ENCODE data around the gene SLC47A2. TPM values are rescaled to one million over a fixed set of nuclear protein-coding genes. Genes with fewer than 3 reads are reported as not detected.
A peak's percentile ranks its signal among the peaks of the same experiment; 100 is the strongest.

SLC47A2 gene
- total RNA-seq, 4 donors from 2014 or later, result 0.27 to 1.1 (median 0.32) TPM; not detected in 1

DNA sequence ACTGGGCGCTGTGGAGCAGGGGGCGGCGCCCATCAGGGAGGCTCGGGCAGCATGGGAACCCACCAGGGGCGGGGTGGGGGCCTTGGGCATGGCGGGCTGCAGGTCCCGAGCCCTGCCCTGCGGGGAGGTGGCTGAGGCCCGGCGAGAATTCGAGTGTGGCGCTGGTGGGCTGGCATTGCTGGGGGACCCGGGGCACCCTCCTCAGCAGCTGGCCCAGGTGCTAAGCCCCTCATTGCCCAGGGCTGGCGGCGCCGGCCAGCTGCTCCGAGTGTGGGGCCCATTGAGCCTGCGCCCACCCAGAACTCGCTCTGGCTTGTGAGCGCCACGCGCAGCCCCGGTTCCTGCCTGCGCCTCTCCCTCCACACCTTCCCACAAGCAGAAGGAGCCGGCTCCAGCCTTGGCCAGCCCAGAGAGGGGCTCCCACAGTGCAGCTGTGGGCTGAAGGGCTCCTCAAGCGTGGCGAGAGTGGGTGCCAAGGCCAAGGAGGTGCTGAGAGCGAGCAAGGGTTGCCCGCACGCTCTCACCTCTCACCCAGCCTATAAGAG lies 62.0 kb downstream of the SLC47A2 start:
- peaks cover 0 to 17% (median 6%) of the 10 kb centered on the region in 4 donors for H3K36me3 ChIP-seq
- 97% methylated on average over 29 of the region's 30 CpGs; no CpG with 5 or more reads in 1 of the 2 donors for WGBS, 2 donors (ENCODE audit: low coverage in 1 of 2)
- H3K27me3 ChIP-seq, result no peaks in the 10 kb centered on the region
- no peak for DNase-seq
- in situ Hi-C loops (cut with MboI; ENCODE audit: low pct_ligation_motif_present in 1 of 4, low pct_unique_long_range_greater_than_20kb in 1 of 4, low sequenced_read_pairs in 3 of 4) (loop anchor here in 2 of 4 donors (25.0 kb wide), 1 partner anchor 108 kb away; no protein-coding TSS in a partner anchor), intact Hi-C loops (cut with DNase I; ENCODE audit: low total_unique reads) (no loop called here)
- H3K9me3 ChIP-seq, result no peaks in the 10 kb centered on the region
- no peak overlapping the region for H3K27ac ChIP-seq
- H3K4me3 ChIP-seq, result no peak overlapping the region
- TF ChIP-seq POLR2A (IDR thresholded peaks at IDR 0.05), result no peak
- TF ChIP-seq EP300 (IDR thresholded peaks at IDR 0.05; ENCODE audit: low read depth), result no peak
- no peak for TF ChIP-seq POLR2AphosphoS5 (IDR thresholded peaks at IDR 0.05)
- TF ChIP-seq, protein P1, sequence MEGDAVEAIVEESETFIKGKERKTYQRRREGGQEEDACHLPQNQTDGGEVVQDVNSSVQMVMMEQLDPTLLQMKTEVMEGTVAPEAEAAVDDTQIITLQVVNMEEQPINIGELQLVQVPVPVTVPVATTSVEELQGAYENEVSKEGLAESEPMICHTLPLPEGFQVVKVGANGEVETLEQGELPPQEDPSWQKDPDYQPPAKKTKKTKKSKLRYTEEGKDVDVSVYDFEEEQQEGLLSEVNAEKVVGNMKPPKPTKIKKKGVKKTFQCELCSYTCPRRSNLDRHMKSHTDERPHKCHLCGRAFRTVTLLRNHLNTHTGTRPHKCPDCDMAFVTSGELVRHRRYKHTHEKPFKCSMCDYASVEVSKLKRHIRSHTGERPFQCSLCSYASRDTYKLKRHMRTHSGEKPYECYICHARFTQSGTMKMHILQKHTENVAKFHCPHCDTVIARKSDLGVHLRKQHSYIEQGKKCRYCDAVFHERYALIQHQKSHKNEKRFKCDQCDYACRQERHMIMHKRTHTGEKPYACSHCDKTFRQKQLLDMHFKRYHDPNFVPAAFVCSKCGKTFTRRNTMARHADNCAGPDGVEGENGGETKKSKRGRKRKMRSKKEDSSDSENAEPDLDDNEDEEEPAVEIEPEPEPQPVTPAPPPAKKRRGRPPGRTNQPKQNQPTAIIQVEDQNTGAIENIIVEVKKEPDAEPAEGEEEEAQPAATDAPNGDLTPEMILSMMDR (IDR thresholded peaks at IDR 0.05), result no peak
- H3K4me1 ChIP-seq, result peaks cover 7 to 40% (median 33%) of the 10 kb centered on the region in 4 donors

DNA sequence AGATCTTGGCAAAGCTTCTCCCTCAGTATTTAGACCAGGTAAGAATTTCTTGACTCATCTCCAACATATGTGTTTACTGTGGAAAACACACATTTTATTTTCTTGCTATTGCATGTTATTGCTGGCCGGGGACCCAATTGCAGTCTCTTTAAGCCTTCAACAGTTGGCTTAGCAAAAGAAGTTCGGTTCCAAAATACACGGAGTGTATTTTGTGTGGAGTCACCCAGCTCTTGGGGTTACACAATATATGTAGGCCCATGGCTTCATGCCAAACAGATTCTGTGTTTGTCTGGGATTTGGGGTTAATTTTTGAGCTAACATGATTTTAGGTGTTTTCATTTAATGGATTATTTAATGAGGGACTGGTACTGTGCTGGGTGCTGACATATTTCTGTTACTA lies 63.8 kb downstream of the SLC47A2 start:
- H3K36me3 ChIP-seq, result peaks cover 0 to 12% (median 6%) of the 10 kb centered on the region in 4 donors
- H3K4me1 ChIP-seq, result peaks cover 7 to 48% (median 38%) of the 10 kb centered on the region in 4 donors
- in situ Hi-C loops (cut with MboI; ENCODE audit: low pct_ligation_motif_present in 1 of 4, low pct_unique_long_range_greater_than_20kb in 1 of 4, low sequenced_read_pairs in 3 of 4), result loop anchor here in 2 of 4 donors (25.0 kb wide), 1 partner anchor 110 kb away; no protein-coding TSS in a partner anchor

DNA sequence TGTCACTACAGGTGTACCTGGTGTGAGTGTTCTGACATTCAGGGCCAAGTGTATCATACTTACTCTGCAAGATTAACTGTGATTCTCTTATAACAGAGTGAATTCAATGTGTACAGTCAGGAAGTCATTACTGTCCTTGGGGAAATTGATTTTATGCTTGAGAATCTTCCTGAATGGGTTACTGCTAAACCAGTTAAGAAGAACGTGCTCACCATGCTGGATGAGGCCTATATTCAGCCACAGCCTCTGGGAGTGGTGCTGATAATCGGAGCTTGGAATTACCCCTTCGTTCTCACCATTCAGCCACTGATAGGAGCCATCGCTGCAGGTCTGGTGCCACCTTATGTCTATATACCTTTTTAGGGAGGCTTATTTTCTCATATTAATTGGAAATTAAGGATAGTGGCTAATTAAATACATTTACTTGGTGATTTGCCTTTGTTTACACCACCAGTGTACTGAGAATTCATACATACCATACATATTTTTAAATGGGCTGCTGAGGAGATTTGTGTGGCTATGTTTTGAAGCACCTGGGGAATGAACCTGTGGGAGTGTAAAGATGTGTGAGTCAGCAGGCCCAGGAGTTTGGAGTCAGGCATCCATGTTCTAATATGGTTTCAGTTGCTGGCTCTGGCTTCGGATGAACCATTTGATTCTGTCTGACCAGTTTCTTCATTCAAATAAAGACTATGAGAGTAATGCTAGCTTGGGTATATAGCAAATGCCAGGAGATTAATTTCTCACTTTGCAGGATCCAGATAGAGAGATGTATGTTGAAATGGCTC lies 64.7 kb downstream of the SLC47A2 start:
- in situ Hi-C loops (cut with MboI; ENCODE audit: low pct_ligation_motif_present in 1 of 4, low pct_unique_long_range_greater_than_20kb in 1 of 4, low sequenced_read_pairs in 3 of 4) (loop anchor here in 2 of 4 donors (25.0 kb wide), 1 partner anchor 111 kb away; no protein-coding TSS in a partner anchor), intact Hi-C loops (cut with DNase I; ENCODE audit: low total_unique reads) (no loop called here)
- H3K36me3 ChIP-seq, result peaks cover 0 to 12% (median 3%) of the 10 kb centered on the region in 4 donors
- no peaks in the 10 kb centered on the region for H3K27me3 ChIP-seq
- H3K27ac ChIP-seq, result peak overlapping the region; percentile 8 to 97 (median 42)
- H3K4me3 ChIP-seq, result no peak overlapping the region
- 62 to 71% methylated on average over 1 to 5 of the region's 5 CpGs for WGBS, 2 donors (ENCODE audit: low coverage in 1 of 2)
- no peak for DNase-seq
- peaks cover 7 to 54% (median 47%) of the 10 kb centered on the region in 4 donors for H3K4me1 ChIP-seq
- no peaks in the 10 kb centered on the region for H3K9me3 ChIP-seq
- TF ChIP-seq POLR2AphosphoS5 (IDR thresholded peaks at IDR 0.05), result no peak
- TF ChIP-seq, protein P1 (IDR thresholded peaks at IDR 0.05), result no peak
- no peak for TF ChIP-seq POLR2A (IDR thresholded peaks at IDR 0.05)

More for the DNA sequence above, 63.8 kb downstream of the SLC47A2 start:
- H3K27ac ChIP-seq, result no peak overlapping the region
- H3K9me3 ChIP-seq, result no peaks in the 10 kb centered on the region
- H3K4me3 ChIP-seq, result no peak overlapping the region
- TF ChIP-seq, protein P1 (IDR thresholded peaks at IDR 0.05), result no peak
- TF ChIP-seq POLR2AphosphoS5 (IDR thresholded peaks at IDR 0.05) (no peak), POLR2A (IDR thresholded peaks at IDR 0.05) (no peak), EP300 (IDR thresholded peaks at IDR 0.05; ENCODE audit: low read depth) (no peak)
- intact Hi-C loops (cut with DNase I; ENCODE audit: low total_unique reads), result no loop called here
- 30 to 62% methylated on average over 3 of the region's 3 CpGs for WGBS, 2 donors (ENCODE audit: low coverage in 1 of 2)
- H3K27me3 ChIP-seq, result no peaks in the 10 kb centered on the region
- DNase-seq, result no peak

DNA sequence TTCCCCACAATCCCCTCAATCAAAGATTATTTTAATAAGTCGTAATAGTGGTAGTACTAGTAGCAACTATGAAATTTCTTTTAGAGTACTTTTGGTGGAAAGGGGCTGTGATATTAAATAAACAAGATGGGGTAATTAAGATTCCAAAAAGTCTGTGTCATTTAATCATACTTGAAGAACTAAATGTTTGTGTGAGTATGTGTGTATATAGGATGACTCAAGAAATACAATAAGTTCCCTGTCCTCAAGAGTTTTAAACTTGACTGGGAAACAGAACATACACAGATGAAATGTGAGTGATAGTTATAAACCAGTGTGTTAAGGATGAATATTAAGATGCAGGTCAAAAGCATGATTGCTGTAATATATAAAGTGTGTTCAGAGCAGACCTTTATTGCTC lies 65.6 kb downstream of the SLC47A2 start:
- intact Hi-C loops (cut with DNase I; ENCODE audit: low total_unique reads) (no loop called here), in situ Hi-C loops (cut with MboI; ENCODE audit: low pct_ligation_motif_present in 1 of 4, low pct_unique_long_range_greater_than_20kb in 1 of 4, low sequenced_read_pairs in 3 of 4) (loop anchor here in 2 of 4 donors (25.0 kb wide), 1 partner anchor 111 kb away; no protein-coding TSS in a partner anchor)
- Histone ChIP-seq H3K27ac (peak overlapping the region; percentile 8 to 97 (median 42)), H3K27me3 (no peaks in the 10 kb centered on the region), H3K4me3 (peak overlapping the region in 1 of 4 donors; percentile 81), H3K4me1 (peaks cover 8 to 55% (median 48%) of the 10 kb centered on the region in 4 donors), H3K9me3 (no peaks in the 10 kb centered on the region), H3K36me3 (peaks cover 0 to 12% (median 3%) of the 10 kb centered on the region in 4 donors)
- 30 to 79% methylated on average over 1 of the region's 1 CpG for WGBS, 2 donors (ENCODE audit: low coverage in 1 of 2)
- no peak for DNase-seq
- no peak for TF ChIP-seq POLR2AphosphoS5 (IDR thresholded peaks at IDR 0.05)

Data from transverse colon (tissue), 4 donors.